BLaER1 treated with 17β-estradiol and CSF1 and Interleukin-3, amounts not matched to agents 10 nM and 100 nM (cell line): ENCODE measurements around the gene PTPRN2.

Source experiments
- H3K27ac ChIP-seq, 11 experiments: shearing (Covaris generic); formaldehyde crosslinking; 2 replicates each; pipeline ENCODE4 v1.8.1; 2022
- H3K27me3 ChIP-seq, 11 experiments: shearing (Covaris generic); formaldehyde crosslinking; 2 replicates each; pipeline ENCODE4 v1.8.1; 2022
- H3K36me3 ChIP-seq, 11 experiments: shearing (Covaris generic); formaldehyde crosslinking; 2 replicates each; pipeline ENCODE4 v1.8.1; 2022
- H3K4me1 ChIP-seq, 10 experiments: shearing (Covaris generic); formaldehyde crosslinking; 2 replicates each; pipeline ENCODE4 v1.8.1; 2022
- H3K4me2 ChIP-seq, 11 experiments: shearing (Covaris generic); formaldehyde crosslinking; 2 replicates each; pipeline ENCODE4 v1.8.1; 2022
- H3K4me3 ChIP-seq, 10 experiments: shearing (Covaris generic); formaldehyde crosslinking; 2 replicates each; pipeline ENCODE4 v1.8.1; 2022
- H3K9ac ChIP-seq, 11 experiments: shearing (Covaris generic); formaldehyde crosslinking; 2 replicates each; pipeline ENCODE4 v1.8.1; 2022
- H3K9me3 ChIP-seq, 11 experiments: shearing (Covaris generic); formaldehyde crosslinking; replicated peaks in 1 of 11; 2 replicates each; pipeline ENCODE4 v1.8.1; 2022
- H4K20me1 ChIP-seq, 11 experiments: shearing (Covaris generic); formaldehyde crosslinking; 2 replicates each; pipeline ENCODE4 v1.8.1; 2022
- Cebpa-rat ChIP-seq, 11 experiments: shearing (Covaris generic); IDR thresholded peaks; 2 replicates each; pipeline ENCODE4 v1.8.1; 2022

Gene PTPRN2

GRCh38 chr7:158366916-158367633, 220.5 kb downstream of the PTPRN2 start:
- peaks cover 0 to 5% (median 0%) of the 10 kb centered on the region in 10 experiments; a peak in 2 of 20 replicates for H3K4me1 ChIP-seq
- no peak overlapping the region for H3K4me2 ChIP-seq
- H3K4me3 ChIP-seq, result no peak overlapping the region
- H3K9ac ChIP-seq, result no peak overlapping the region
- no peaks in the 10 kb centered on the region for H3K36me3 ChIP-seq
- H3K27ac ChIP-seq, result no peak overlapping the region
- H3K9me3 ChIP-seq, result peaks cover 0 to 5% (median 0%) of the 10 kb centered on the region in 11 experiments; a peak in 1 of 22 replicates
- peaks cover 0 to 30% (median 0%) of the 10 kb centered on the region in 11 experiments; a peak in 5 of 22 replicates for H4K20me1 ChIP-seq
- no peak for TF ChIP-seq Cebpa-rat (IDR thresholded peaks at IDR 0.05)
- H3K27me3 ChIP-seq, result no peaks in the 10 kb centered on the region

- Histone ChIP-seq H3K4me1 (peaks cover 0 to 5% (median 0%) of the 10 kb centered on the region in 10 experiments; a peak in 2 of 20 replicates), H3K9me3 (peaks cover 0 to 5% (median 0%) of the 10 kb centered on the region in 11 experiments; a peak in 1 of 22 replicates), H3K36me3 (no peaks in the 10 kb centered on the region), H4K20me1 (peaks cover 0 to 37% (median 0%) of the 10 kb centered on the region in 11 experiments; a peak in 5 of 22 replicates), H3K27ac (no peak overlapping the region), H3K4me2 (no peak overlapping the region), H3K27me3 (no peaks in the 10 kb centered on the region), H3K4me3 (no peak overlapping the region), H3K9ac (no peak overlapping the region)
- TF ChIP-seq Cebpa-rat (IDR thresholded peaks at IDR 0.05), result no peak
Measured at GRCh38 chr7:158366346-158366745, 221.3 kb downstream of the PTPRN2 start.

GRCh38 chr7:158365267-158365666, 222.4 kb downstream of the PTPRN2 start:
- peaks cover 0 to 38% (median 0%) of the 10 kb centered on the region in 11 experiments; a peak in 5 of 22 replicates for H4K20me1 ChIP-seq
- H3K9me3 ChIP-seq, result peaks cover 0 to 5% (median 0%) of the 10 kb centered on the region in 11 experiments; a peak in 1 of 22 replicates

GRCh38 chr7:158364451-158364850, 223.2 kb downstream of the PTPRN2 start:
- H4K20me1 ChIP-seq, result peaks cover 0 to 38% (median 0%) of the 10 kb centered on the region in 11 experiments; a peak in 5 of 22 replicates
- peaks cover 0 to 5% (median 0%) of the 10 kb centered on the region in 10 experiments; a peak in 2 of 20 replicates for H3K4me1 ChIP-seq
- H3K27ac ChIP-seq, result no peak overlapping the region
- H3K36me3 ChIP-seq, result no peaks in the 10 kb centered on the region
- H3K4me3 ChIP-seq, result no peak overlapping the region
- H3K4me2 ChIP-seq, result no peak overlapping the region
- peaks cover 0 to 5% (median 0%) of the 10 kb centered on the region in 11 experiments; a peak in 1 of 22 replicates for H3K9me3 ChIP-seq
- TF ChIP-seq Cebpa-rat (IDR thresholded peaks at IDR 0.05), result no peak
- H3K27me3 ChIP-seq, result no peaks in the 10 kb centered on the region
- H3K9ac ChIP-seq, result no peak overlapping the region

More at GRCh38 chr7:158365267-158365666, 222.4 kb downstream of the PTPRN2 start:
- no peak overlapping the region for H3K4me3 ChIP-seq
- H3K27ac ChIP-seq, result no peak overlapping the region
- no peak overlapping the region for H3K4me2 ChIP-seq
- TF ChIP-seq Cebpa-rat (IDR thresholded peaks at IDR 0.05), result no peak
- no peaks in the 10 kb centered on the region for H3K36me3 ChIP-seq
- H3K9ac ChIP-seq, result no peak overlapping the region
- no peaks in the 10 kb centered on the region for H3K27me3 ChIP-seq
- H3K4me1 ChIP-seq, result peaks cover 0 to 5% (median 0%) of the 10 kb centered on the region in 10 experiments; a peak in 2 of 20 replicates

- H4K20me1 ChIP-seq, result peaks cover 0 to 38% (median 0%) of the 10 kb centered on the region in 11 experiments; a peak in 5 of 22 replicates
- no peaks in the 10 kb centered on the region for H3K9me3 ChIP-seq
Measured at GRCh38 chr7:158362912-158363905, 224.4 kb downstream of the PTPRN2 start.

GRCh38 chr7:158362001-158362400, 225.6 kb downstream of the PTPRN2 start:
- H3K4me1 ChIP-seq, result no peaks in the 10 kb centered on the region
- no peak overlapping the region for H3K9ac ChIP-seq
- H3K27ac ChIP-seq, result no peak overlapping the region
- H3K4me2 ChIP-seq, result no peak overlapping the region
- H3K4me3 ChIP-seq, result no peak overlapping the region
- TF ChIP-seq Cebpa-rat (IDR thresholded peaks at IDR 0.05), result no peak
- no peaks in the 10 kb centered on the region for H3K36me3 ChIP-seq
- peaks cover 0 to 38% (median 0%) of the 10 kb centered on the region in 11 experiments; a peak in 5 of 22 replicates for H4K20me1 ChIP-seq
- no peaks in the 10 kb centered on the region for H3K27me3 ChIP-seq
- H3K9me3 ChIP-seq, result no peaks in the 10 kb centered on the region

More at GRCh38 chr7:158362912-158363905, 224.4 kb downstream of the PTPRN2 start:
- Histone ChIP-seq H3K4me2 (no peak overlapping the region), H3K36me3 (no peaks in the 10 kb centered on the region), H3K4me1 (no peaks in the 10 kb centered on the region), H3K27me3 (no peaks in the 10 kb centered on the region), H3K9ac (no peak overlapping the region), H3K27ac (no peak overlapping the region), H3K4me3 (no peak overlapping the region)
- no peak for TF ChIP-seq Cebpa-rat (IDR thresholded peaks at IDR 0.05)

GRCh38 chr7:158361326-158361946, 226.2 kb downstream of the PTPRN2 start:
- no peak for TF ChIP-seq Cebpa-rat (IDR thresholded peaks at IDR 0.05)
- Histone ChIP-seq H4K20me1 (peaks cover 0 to 38% (median 0%) of the 10 kb centered on the region in 11 experiments; a peak in 5 of 22 replicates), H3K27me3 (no peaks in the 10 kb centered on the region)

GRCh38 chr7:158358926-158359645, 228.5 kb downstream of the PTPRN2 start:
- TF ChIP-seq Cebpa-rat (IDR thresholded peaks at IDR 0.05), result no peak
- no peaks in the 10 kb centered on the region for H3K9me3 ChIP-seq
- no peaks in the 10 kb centered on the region for H3K4me1 ChIP-seq

More at GRCh38 chr7:158361326-158361946, 226.2 kb downstream of the PTPRN2 start:
- Histone ChIP-seq H3K9me3 (no peaks in the 10 kb centered on the region), H3K27ac (no peak overlapping the region), H3K4me1 (no peaks in the 10 kb centered on the region), H3K4me2 (no peak overlapping the region), H3K4me3 (no peak overlapping the region), H3K36me3 (no peaks in the 10 kb centered on the region), H3K9ac (no peak overlapping the region)

More at GRCh38 chr7:158358926-158359645, 228.5 kb downstream of the PTPRN2 start:
- H4K20me1 ChIP-seq, result peaks cover 0 to 28% (median 0%) of the 10 kb centered on the region in 11 experiments; a peak in 5 of 22 replicates
- no peak overlapping the region for H3K27ac ChIP-seq
- no peak overlapping the region for H3K4me3 ChIP-seq
- no peaks in the 10 kb centered on the region for H3K27me3 ChIP-seq
- no peak overlapping the region for H3K4me2 ChIP-seq
- no peaks in the 10 kb centered on the region for H3K36me3 ChIP-seq
- H3K9ac ChIP-seq, result no peak overlapping the region
